GM23248 (cell line): ENCODE results near the gene FUS. TPM values are rescaled to one million over a fixed set of nuclear protein-coding genes. Genes with fewer than 3 reads are reported as not detected.
A peak's percentile ranks its signal among the peaks of the same experiment; 100 is the strongest.
"Not testable (repeated sequence)": the region's sequence is repeated elsewhere in the genome, so short reads cannot be mapped to it uniquely, and the experiment has no call there.

Experiments used
- DNase-seq: peaks from one replicate; pipeline ENCODE4 v3.0.0-alpha.2; 2015
- H2AFZ ChIP-seq: fragments of 200-600 bp; sonication (generic); 2 replicates; pipeline ENCODE4 v1.6.1; 2016; ENCODE audit warnings: antibody characterized with exemption
- H3F3A ChIP-seq: fragments of 200-600 bp; sonication (generic); 2 replicates; pipeline ENCODE4 v1.6.1; 2016; ENCODE audit warnings: mild to moderate bottlenecking, antibody characterized with exemption, mixed run types; ENCODE audit not compliant: insufficient read depth
- H3K27ac ChIP-seq: fragments of 200-600 bp; sonication (generic); 2 replicates; pipeline ENCODE4 v1.5.1; 2016; ENCODE audit warnings: mild to moderate bottlenecking
- H3K27me3 ChIP-seq: fragments of 200-600 bp; sonication (generic); replicated peaks from 2 replicates; pipeline ENCODE4 v1.6.1; 2016; ENCODE audit warnings: mild to moderate bottlenecking; ENCODE audit not compliant: insufficient read depth
- H3K36me3 ChIP-seq: fragments of 200-600 bp; sonication (generic); 2 replicates; pipeline ENCODE4 v1.6.1; 2016; ENCODE audit warnings: low read depth, mild to moderate bottlenecking
- H3K4me1 ChIP-seq: fragments of 200-600 bp; sonication (generic); 2 replicates; pipeline ENCODE4 v1.6.1; 2016; ENCODE audit warnings: mild to moderate bottlenecking; ENCODE audit not compliant: insufficient read depth
- H3K4me2 ChIP-seq: fragments of 200-600 bp; sonication (generic); one replicate; pipeline ENCODE4 v1.6.1; 2016; ENCODE audit warnings: mild to moderate bottlenecking; ENCODE audit not compliant: unreplicated experiment
- H3K4me3 ChIP-seq: fragments of 200-600 bp; sonication (generic); 2 replicates; pipeline ENCODE4 v1.5.1; 2016; ENCODE audit warnings: mild to moderate bottlenecking
- H3K79me2 ChIP-seq: fragments of 200-600 bp; sonication (generic); 2 replicates; pipeline ENCODE4 v1.6.1; 2016; ENCODE audit warnings: mild to moderate bottlenecking; ENCODE audit not compliant: insufficient read depth
- H3K9ac ChIP-seq: fragments of 200-600 bp; sonication (generic); 2 replicates; pipeline ENCODE4 v1.6.1; 2016; ENCODE audit warnings: mild to moderate bottlenecking
- H3K9me2 ChIP-seq: fragments of 200-600 bp; sonication (generic); 2 replicates; pipeline ENCODE4 v1.6.1; 2016; ENCODE audit warnings: mixed run types, mild to moderate bottlenecking, moderate library complexity; ENCODE audit not compliant: insufficient read depth
- H3K9me3 ChIP-seq: fragments of 200-600 bp; sonication (generic); one replicate; pipeline ENCODE4 v1.6.1; 2017; ENCODE audit warnings: low read depth
- H4K20me1 ChIP-seq: fragments of 200-600 bp; sonication (generic); 2 replicates; pipeline ENCODE4 v1.6.0; 2016; ENCODE audit not compliant: insufficient read depth
- EZH2 ChIP-seq: fragments of 200-600 bp; sonication (generic); IDR thresholded peaks from 2 replicates; pipeline ENCODE4 v1.6.1; 2018; ENCODE audit warnings: antibody characterized with exemption, mild to moderate bottlenecking; ENCODE audit not compliant: insufficient read depth, poor library complexity, severe bottlenecking
- EZH2phosphoT487 ChIP-seq: fragments of 200-600 bp; sonication (generic); IDR thresholded peaks from 2 replicates; pipeline ENCODE4 v1.6.1; 2018; ENCODE audit warnings: antibody characterized with exemption, moderate library complexity, mild to moderate bottlenecking, low read depth; ENCODE audit not compliant: insufficient read depth
- WGBS, 2 experiments: methylation state at CpG; one replicate each; pipeline ENCODE4 v1.1.6; 2015 to 2017; ENCODE audit warnings: low lambda C conversion rate in 2 of 2, low coverage in 1 of 2; ENCODE audit errors: missing lambda C conversion rate in 2 of 2; 5-methylcytosine and 5-hydroxymethylcytosine counted together
- in situ Hi-C: fragments of 300-500 bp; cut with MboI; formaldehyde crosslinking; loops from 2 replicates; pipeline ENCODE4 v1.15.0; 2020
- polyA plus RNA-seq: library from polyadenylated mRNA; unstranded; fragments of >200 nt; fragmentation: Nextera tagmentation; extraction: Ambion mirVana; gene quantifications from 2 replicates; pipeline ENCODE4 v1.2.1, GENCODE V29; 2016
- total RNA-seq: library from RNA; depleted of rRNA; stranded (reverse); fragments of >200 nt; shearing (Covaris generic); gene quantifications from 2 replicates; pipeline ENCODE4 v1.2.3, GENCODE V29; 2014

FUS gene
- total and polyA plus RNA-seq, 2 experiments from 2014 or later: 22.5 to 166 TPM

DNA sequence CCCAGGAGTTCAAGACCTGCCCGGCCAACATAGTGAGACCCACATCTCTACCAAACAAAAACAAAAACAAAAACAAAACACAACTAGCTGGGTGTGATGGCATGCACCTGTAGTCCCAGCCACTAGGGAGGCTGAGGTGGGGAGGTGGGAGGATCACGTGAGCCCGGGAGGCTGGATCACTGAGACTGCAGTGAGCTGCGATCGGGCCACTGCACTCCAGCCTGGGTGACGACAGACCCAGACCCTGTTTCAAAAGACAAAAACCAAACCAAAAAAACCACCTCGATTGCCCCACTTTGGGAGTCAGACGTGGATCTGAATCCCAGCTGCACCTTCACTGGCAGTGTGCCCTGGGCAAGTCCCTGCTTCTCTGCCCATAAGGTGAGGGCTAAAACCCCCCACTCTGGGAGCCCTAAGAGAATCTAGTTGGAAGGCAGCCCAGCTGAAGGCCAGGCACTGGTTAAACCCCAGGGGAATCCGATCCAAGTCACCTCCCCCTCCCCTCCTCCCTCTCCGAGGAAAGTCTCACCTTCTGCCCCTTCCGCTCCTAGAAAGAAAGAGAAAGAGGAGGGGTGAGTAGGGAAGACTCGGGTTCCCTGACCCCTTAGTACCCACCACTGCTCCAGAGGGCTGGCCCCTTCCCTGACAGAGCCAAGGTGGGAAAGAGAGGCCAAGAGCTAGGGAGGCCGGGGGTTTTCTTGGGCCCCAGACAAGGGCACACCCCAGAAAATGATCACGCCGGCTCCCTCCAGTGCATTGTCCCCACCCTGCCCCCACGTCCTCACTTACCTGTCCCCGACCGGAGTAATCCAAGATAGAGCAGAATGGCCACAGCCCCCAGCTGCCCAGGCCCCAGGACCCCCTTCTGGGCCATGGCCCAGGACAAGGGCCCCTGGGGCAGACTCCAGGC, 45.1 kb upstream of the FUS start:
- Histone ChIP-seq H2AFZ (no peak overlapping the region), H3K4me3 (no peak overlapping the region), H3K9ac (no peak overlapping the region), H3K36me3 (no peaks in the 10 kb centered on the region), H3K79me2 (no peaks in the 10 kb centered on the region), H3K4me2 (no peak overlapping the region), H4K20me1 (no peaks in the 10 kb centered on the region), H3K27ac (no peak overlapping the region), H3F3A (no peaks in the 10 kb centered on the region), H3K27me3 (no peaks in the 10 kb centered on the region), H3K4me1 (peaks cover 8% of the 10 kb centered on the region; the same call in 1 of the 2 replicates), H3K9me2 (no peaks in the 10 kb centered on the region), H3K9me3 (no peaks in the 10 kb centered on the region)
- in situ Hi-C loops: no loop called here
- TF ChIP-seq EZH2phosphoT487 (no peak), EZH2 (no peak)
- peak; percentile 10 for DNase-seq
- 28 to 29% methylated on average over 18 of the region's 18 CpGs for WGBS, 2 experiments

DNA sequence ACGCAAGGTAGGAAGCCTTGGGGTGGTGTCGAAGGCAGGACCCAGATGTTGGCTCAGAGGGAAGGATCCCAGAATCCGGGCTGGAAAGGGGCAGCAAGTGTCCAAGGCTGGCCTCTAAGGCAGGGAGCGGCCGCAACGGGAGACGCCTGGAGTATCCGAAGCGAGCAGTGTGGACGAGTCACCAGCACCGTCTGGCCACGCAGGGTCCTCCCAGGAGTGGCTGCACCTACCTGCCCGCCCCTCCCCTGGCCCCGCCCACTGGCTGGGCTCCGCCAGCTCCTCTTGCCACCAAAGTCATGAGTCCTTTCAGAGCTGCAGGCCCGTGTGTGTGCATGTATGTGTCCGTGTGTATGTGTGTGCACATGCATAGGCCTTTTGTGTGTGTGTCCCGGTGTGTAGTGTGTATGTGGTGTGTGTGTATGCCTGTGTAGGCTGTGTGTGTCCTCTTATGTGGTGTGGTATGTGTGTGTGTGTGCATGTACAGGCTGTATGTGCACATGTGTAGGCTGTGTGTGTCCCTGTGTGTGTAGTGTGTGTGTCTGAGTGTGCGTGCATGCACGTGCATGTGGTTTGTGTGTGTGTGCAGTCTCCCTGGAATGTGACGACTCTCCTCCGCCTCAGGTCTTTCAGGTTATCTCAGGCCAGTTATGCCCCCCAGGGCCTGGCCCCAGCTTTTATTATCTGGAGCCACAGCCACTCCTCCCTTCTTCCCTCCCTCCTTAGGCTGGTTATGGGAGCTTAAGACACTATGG, 44.2 kb upstream of the FUS start, which contains the start of gene PRSS8:
Gene PRSS8, minus strand, starts transcription at position 193 of the 752 bp plus-strand sequence. CDS start 229 bp downstream, outside the sequence.
- Histone ChIP-seq H4K20me1 (no peaks in the 10 kb centered on the region), H2AFZ (no peak within 1 kb of the TSS), H3F3A (no peaks in the 10 kb centered on the region), H3K4me1 (peaks cover 8% of the 10 kb centered on the region; the same call in 1 of the 2 replicates), H3K9ac (no peak within 1 kb of the TSS), H3K4me3 (no peak within 1 kb of the TSS), H3K9me2 (no peaks in the 10 kb centered on the region), H3K79me2 (no peaks in the 10 kb centered on the region), H3K27ac (no peak within 1 kb of the TSS), H3K4me2 (no peak within 1 kb of the TSS), H3K27me3 (no peaks in the 10 kb centered on the region), H3K36me3 (no peaks in the 10 kb centered on the region), H3K9me3 (no peaks in the 10 kb centered on the region)
- DNase-seq: no peak
- WGBS, 2 experiments: 27 to 37% methylated on average over 22 of the region's 22 CpGs
- in situ Hi-C loops: no loop called here
- no peak for TF ChIP-seq EZH2

DNA sequence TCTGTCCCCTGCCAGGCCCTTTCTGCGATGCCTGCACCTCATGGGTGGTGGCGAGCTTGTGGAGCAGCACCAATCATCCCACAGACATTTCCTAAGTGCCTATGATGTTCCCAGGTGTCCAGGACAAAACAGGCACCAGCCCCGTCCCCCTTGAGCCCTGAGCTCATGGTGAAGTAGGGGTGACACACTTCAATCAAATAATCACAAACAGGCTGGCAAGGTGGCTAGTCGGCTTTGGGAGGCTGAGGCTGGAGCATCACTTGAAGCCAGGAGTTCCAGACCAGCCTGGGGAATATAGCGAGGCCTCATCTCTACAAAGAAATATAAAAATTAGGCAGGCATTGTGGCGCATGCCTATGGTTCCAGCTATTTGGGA, 43.7 kb upstream of the FUS start:
- 91 to 95% methylated on average over 6 of the region's 6 CpGs for WGBS, 2 experiments
- Histone ChIP-seq H3K36me3 (no peaks in the 10 kb centered on the region), H3K27ac (no peak overlapping the region), H3K27me3 (no peaks in the 10 kb centered on the region), H4K20me1 (no peaks in the 10 kb centered on the region), H3K9ac (no peak overlapping the region), H3K9me3 (no peaks in the 10 kb centered on the region), H3F3A (0 out of 2 replicates have a peak, but pooled peaks cover 2% of the 10 kb centered on the region), H3K4me2 (no peak overlapping the region), H3K79me2 (no peaks in the 10 kb centered on the region), H3K4me3 (no peak overlapping the region), H3K9me2 (no peaks in the 10 kb centered on the region), H2AFZ (no peak overlapping the region), H3K4me1 (peaks cover 8% of the 10 kb centered on the region)
- TF ChIP-seq EZH2phosphoT487 (no peak), EZH2 (no peak)
- DNase-seq: no peak
- in situ Hi-C loops: no loop called here

DNA sequence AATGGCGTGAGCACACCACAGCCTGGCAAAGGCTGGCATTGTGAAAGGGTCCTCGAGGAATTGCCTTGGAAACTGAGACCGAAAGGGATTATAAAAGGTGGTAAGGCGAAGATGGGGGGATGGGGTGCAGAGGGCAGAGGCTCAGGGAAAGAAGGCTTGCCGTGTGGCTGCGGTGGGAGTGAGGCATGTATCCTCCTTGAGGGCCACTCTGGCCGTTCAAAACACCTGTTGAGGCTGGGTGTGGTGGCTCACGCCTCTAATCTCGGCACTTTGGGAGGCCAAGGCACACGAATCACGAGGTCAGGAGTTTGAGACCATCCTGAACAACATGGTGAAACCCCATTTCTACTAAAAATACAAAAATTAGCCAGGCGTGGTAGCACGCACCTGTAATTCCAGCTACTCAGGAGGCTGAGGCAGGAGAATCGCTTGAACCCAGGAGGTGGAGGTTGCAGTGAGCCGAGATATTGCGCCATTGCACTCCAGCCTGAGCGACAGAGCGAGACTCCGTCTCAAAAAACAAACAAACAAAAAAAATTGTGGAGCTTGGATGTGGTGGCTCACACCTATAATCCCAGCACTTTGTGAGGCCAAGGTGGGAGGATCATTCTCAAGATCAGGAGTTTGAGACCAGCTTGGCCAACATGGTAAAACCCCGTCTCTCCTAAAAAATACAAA, 43.0 kb upstream of the FUS start:
- DNase-seq, H3K9me2 ChIP-seq, H3K36me3 ChIP-seq, in situ Hi-C loops, H3F3A ChIP-seq, H3K27me3 ChIP-seq, H2AFZ ChIP-seq, H4K20me1 ChIP-seq, H3K9me3 ChIP-seq, H3K27ac ChIP-seq, H3K79me2 ChIP-seq, H3K4me2 ChIP-seq, H3K4me3 ChIP-seq, H3K9ac ChIP-seq: not testable (repeated sequence)
- peaks cover 15% of the 10 kb centered on the region for H3K4me1 ChIP-seq
- 87 to 88% methylated on average over 20 of the region's 20 CpGs for WGBS, 2 experiments
